DMS153 (cell line): ENCODE results near the gene EXOC4.

Experiments
- DNase-seq: peaks from one replicate; lab custom pipeline; 2025; lab: John Stamatoyannopoulos, UW

The EXOC4 gene

DNA sequence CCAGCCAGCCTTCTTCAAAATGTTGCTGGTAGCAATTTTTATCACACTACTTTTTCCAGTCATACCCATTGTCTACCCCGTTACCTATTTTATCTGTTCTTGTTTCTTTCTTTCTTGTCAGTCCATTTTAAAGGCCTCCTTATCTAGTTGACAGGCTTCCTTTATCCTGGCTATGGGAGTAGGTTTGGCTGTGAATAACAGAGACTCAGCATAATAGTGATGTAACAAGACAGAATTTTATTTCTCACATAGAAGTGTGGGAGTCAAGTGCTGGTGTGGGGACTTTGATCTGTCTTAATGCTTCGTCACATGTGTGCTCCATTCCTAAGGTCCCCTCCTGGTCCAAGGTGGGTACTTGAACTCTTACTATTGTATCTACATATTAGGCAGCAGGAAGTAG, 283.6 kb downstream of the EXOC4 start:
- DNase-seq, result no peak

DNA sequence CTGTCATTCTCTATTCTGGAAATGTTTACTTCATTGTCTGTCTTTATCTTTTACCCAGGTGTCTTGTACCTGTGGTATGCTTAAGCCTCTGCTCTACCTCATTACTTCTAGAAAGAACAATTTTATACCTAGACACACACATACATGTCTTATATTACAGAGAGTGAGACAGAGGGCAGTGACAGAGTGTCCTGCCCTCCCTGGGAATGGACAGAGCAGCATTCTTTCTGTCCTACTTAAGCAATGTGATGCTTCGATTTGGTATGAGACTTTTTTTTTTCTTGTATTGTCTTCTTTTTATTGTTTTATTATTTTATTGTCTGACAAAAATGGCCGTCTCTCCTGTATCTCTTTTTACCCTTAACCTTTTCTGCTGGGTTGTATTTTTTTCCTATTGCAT, 286.1 kb downstream of the EXOC4 start:
- no peak for DNase-seq

DNA sequence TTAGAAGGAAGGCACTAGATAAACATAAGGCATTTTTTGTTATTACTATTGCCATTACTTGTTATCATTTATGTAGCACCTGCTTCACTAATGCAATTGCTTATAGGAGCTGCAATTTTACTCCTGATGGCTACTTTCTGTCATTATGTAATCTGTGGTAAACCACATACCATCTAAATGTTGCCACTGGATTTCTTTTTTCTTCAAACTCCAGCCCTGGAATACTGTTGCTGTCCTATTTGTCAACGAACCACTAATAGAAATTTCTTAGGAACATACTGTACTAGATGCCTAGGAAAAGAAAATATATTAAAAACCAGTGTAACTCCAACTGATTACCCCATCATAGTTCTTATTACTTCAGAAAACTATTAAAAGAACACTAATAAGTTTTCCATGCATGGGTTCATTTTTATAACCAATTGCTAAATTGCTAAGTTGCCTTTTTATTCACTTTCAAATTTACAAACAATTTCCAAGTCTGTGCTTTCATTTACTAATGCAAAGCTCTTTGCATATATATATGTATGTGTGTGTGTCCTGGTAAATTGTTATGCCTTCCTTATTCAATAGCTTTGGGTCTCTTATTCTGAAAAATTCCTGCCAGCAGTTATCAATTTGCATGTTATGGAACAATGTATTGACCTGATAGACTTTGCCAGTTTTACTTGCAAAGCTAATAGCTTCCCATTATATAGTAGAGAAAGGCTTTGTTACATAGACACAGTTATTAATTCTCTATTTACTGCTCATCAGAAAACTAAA, 287.4 kb downstream of the EXOC4 start:
- no peak for DNase-seq

DNA sequence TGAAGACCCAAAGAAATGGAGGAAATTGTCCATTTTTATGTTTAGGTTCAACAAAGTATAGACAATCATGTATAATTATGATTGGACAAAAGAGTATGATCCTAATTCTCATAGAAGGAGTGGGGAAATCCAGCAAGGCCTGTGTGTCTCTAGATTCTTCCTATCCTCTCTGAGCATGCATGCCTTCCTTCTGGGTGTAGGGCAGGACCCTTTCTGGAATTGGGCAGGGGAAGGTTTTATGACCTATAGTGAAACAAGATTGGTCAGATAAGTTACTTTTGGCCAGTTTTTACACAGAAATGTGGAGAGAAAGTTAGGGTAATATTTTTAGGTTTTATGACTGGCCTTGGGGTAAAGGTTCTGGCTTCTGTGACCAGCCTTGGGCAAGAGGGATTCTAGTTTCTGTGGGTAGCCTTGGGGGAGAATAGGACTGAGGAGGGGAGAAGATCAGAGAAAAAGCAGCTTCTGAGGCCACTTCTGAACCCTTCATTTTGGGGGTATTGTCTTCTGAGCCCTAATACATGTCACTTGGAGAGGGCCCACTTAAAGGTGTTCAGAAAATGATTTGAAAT, 289.4 kb downstream of the EXOC4 start:
- no peak for DNase-seq

DNA sequence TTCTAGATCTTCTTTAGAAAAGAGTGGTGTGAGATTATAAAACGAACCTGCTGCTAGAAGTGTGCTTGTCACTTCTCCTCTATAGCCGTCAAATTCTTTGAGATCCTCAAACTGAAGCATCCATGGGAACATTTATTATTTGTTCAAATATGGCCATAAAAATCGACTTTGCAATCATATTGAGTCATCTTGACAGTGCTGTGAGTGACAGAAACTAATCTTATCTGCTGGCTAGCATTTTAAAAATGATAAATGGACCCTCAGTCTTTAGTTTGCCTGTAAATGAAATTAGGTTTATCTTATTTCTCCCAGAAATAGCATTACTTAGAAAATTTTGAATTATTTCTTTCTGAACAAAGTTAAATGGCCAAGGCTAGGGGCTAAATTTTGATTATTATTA, 290.8 kb downstream of the EXOC4 start:
- no peak for DNase-seq

DNA sequence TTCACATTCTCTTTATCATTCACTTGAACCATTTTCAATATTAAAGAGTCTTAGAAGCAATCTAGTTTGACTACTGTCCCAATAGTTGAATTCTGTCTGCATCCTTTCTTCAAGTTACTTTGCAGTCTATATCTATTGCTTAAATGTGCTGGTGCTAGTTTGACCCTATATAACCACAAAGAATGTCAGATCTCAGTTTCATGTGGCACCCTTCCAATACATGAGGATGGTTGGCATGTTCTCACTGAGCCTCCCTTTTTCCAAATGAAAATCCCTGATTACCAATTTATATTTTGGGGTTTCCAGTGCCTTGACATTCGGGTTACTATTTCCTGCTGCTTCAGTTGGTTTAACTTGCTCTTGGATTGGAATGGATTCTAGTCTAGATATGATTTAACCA, 292.7 kb downstream of the EXOC4 start:
- no peak for DNase-seq

DNA sequence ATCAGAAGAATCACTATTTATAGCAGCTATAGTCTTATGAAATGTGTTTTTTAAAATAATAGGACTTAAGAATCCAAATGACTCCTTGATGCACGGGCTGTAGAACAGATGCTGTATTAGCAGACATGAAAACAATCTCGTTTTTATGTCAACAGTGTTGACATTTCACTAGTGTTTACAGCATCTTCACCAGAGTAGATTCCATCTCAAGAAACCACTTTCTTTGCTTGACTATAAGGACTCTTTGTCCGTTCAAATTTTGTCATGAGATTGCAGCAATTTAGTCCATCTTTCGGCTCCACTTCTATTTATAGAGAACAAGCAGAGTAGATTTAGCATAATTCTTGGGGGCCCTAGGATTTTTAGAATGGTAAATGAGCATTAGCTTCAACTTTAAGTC, 295.1 kb downstream of the EXOC4 start:
- no peak for DNase-seq

DNA sequence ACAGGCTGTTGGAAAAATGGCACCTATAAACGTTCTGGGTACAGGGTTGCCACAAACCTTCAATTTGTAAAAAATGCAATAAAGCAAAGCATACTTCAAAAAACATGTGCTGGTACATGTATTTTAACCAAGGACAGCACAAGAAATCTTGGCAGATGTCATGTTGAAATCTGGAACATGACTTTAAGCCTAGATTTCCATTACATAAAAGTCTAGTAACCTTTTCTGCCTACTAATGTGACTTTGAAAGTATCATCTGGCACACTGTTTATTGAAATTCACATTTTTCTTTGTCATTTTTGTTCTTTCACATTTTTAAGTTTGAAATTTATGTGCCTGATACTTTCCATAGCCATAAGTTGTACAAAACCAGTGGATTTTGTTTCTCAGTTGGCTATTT, 296.8 kb downstream of the EXOC4 start:
- no peak for DNase-seq

DNA sequence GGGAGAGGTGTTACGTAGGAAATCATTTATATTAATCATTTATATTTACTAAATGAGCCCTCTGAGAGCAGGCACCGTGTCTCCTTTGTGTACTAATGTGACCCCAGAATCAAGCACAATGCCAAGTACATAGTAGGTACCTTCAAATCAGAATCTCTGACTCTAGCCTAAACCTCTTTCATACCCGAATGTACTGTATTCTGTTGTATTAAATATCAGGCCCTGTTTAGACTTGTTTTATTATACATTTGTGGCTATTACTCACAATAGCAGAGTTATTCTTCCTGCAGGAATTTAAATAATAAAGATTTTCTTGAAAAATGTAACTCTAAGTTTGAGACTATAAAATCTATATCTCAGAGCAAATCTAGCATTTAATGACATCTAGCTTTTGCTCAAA, 297.3 kb downstream of the EXOC4 start:
- DNase-seq, result no peak

DNA sequence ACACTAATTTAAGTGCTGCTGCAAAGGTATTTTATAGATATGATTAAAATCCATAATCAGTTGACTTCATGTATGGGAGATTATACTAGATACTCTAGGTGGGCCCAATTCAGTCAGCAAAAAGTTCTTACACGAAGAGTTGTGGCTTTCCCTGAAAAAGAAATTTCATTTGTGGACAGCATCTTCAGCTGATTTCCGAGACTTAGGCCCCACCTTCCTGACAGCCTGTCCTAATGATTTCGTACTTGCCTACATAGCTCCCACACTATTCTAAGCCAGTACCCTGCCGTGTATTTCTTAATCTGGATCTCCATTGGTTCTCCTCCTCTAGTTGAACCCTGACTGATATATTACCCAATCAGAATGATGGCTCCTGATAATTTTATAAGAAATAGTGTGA, 297.9 kb downstream of the EXOC4 start:
- no peak for DNase-seq

DNA sequence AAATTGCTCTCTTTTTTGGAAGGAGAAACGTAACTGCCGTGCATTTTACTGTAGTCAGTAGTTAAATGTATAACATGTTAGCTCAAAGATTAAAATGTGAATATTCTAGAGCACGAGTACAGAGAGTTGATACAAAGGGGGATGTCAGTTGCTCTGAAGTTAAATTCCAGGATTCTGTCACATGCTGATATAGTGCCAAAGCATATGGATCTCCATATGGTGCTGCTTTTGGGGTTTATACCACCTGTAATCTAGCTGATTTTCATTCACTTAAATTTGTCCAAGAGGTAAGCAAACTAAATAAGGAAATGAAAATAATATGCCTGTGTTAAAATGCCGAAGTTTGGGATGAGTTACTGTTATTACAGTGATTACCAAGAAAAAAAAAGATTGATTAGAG, 298.6 kb downstream of the EXOC4 start:
- no peak for DNase-seq

DNA sequence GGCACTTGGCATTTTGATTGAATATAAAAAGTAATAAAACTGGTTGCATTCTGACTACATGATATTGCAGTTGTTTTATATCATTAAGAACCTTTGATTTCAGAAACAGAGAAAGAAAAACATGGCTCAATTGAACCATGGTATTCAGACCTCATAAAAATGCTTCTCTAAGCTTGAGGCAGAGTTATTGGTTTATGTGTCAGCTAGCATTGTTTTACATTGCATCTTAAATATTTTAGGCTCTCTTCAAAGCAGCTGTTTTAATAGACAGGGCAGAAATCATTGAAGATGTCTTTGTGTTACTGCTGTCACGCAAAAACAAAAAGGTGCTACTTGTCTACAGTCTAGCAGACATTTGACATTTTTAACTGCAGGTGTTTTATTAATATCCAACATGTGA, 299.2 kb downstream of the EXOC4 start:
- DNase-seq, result no peak

DNA sequence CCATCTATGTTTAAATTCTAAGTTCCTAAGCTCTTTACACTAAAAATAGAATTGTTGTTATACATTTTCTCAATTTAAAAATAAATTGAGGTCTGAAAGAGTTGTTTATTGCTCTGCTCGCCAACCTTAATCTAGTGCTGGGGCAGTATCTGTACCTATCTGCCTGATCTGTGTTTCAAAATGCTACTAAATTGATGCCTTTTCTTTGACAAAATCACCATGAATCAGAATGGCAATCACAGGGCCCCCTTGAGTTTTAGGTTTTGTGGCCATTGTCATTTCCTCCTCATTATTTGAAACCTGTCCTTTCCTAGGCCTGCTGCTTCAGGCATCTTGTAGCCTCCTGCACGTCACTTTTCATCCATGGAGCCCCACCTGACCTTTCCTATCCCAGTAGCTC, 301.5 kb downstream of the EXOC4 start:
- no peak for DNase-seq

DNA sequence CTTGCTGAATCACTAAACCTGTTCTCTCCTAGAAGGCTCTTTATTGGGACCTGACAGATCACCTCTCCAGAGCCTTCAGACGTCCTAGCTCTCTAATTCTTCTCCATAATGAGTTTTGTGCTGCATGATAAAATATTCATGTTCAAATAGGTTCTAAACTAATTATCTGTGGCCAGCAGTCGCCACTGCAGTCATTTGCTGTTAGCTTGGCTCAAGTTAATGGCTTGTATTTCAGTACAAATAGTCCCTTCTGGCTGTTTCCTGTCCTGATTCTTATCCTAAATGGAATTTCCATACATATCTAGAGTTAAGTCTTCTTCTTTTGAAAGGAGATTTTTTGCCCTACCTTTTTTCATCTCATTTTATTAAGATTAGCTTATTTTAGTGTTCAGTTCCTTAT, 303.2 kb downstream of the EXOC4 start:
- no peak for DNase-seq

DNA sequence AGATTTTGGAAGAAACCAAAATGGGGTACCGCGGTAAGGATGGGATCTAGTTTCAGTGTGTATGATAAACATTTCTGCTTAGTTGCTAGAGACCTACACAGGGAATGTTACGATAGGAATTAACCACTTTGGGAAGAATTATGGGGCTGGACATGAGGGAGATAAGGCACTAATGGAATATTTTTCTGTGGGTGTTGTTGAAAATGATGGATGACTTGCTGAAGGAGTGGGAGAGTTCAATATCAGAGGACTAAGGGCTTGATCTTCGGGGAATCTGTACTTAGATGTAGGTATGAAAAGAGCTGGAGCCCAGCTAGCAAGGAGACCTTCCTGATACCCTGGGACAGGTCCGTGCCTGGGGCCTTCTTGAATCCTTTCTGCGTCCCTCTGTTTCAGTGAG, 303.7 kb downstream of the EXOC4 start:
- no peak for DNase-seq

DNA sequence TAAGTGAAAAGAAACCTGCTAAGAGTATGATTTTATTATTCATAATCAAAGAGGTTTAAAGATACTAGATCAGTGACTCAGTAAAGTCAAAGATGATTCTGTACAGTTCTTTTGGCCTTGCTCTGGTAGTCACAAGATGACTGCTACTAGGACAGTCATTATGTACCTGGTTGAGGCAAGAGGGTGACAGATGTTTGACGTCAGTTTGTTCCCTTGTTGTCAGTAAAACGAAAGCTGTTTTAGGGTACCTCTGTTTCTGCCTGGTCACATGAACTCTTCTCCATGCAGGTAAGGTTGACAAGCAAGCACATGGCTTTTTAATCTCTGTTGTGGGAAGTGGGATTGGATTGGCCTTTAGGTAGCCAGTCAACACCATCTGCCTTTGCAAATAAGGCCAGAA, 308.0 kb downstream of the EXOC4 start:
- no peak for DNase-seq

DNA sequence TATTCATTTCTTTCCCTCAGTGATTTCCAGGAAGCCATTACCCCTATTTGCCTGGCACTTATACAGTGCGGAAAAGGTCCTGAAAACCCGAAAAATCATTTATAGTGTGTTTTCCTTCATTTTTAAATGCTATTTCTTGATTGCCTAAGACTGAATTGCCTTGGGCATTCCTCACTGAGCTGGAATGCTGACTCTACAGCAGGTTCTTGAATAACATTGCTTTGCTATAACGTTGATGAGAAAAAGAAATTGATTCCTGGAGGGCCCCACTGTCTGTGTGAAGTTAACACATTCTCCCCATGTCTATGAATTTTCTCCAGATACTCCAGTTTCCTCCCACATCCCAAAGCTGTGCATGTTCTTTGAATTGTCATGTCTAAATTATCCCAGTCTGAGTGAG, 308.5 kb downstream of the EXOC4 start:
- no peak for DNase-seq

DNA sequence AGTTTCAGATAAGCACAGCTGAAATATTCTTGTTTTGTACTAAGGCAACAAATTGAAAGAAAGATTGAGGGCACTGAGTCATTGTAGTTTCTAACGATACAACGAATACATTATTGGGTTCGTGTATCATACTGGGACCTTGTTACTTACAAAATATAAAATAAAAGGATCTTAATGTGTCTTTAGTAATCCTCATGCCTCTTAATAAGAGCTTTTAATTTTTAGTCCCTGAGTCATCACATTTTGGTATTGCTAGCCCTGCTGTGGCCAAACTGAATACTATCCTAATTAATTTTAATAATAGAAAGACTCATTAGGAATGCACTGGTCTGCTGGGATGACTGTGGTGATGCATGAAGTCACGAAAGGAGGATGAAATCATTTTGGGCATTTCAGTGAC, 309.7 kb downstream of the EXOC4 start:
- DNase-seq, result no peak

DNA sequence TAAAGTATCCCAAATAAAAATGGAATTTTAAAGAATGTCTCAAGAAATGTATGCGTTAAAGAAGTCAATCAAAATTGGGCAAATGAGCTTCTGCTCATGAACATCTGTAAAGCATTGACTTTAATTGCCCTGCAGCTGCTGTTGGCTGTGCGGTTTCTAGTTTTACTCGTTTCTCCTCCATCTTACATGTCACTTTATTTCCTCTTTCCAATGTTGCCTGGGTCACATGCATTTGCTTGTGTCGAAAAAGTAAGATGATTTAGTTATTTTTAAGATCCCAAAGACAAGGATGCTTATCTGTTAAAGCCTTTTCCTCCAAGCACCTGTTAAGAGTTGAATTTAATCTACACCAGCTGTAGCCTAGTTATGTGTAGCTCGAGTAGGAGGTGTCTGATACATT, 310.4 kb downstream of the EXOC4 start:
- no peak for DNase-seq

DNA sequence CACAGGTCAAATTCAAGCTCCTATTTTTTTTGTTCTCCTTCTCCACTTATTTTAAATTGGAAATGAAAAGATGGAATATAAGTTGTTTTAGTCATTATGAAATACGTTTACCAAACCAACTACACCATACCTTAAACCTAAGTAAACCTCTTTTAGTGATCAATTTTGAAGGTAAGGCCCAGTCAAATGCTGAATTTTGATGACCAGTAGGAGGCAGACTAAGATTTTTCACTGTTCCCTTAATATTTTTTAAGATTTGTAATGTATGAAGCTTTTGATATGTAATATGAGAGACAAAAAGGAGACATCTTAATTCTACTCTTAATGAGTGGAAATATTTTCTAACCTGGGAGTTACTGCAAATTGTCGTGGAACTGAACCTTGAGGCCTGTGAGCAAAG, 311.6 kb downstream of the EXOC4 start:
- DNase-seq, result no peak

DNA sequence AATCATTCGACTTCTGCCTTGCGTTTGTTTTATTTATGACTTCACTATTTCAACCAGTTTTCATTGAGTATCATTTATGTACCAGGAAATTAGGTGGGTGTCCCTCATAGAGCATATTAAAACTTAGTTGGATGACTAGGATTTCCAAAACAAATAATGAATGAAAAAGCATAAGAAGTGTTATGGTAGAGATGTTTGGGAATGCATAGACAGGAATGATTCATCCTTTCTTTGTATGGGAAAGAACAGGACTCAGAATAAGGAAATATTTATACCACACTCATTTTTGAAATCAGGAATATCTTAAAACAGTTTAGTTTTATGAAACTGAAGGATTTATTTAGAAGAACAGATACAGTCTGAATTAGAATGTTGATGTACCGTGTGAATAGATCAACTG, 315.7 kb downstream of the EXOC4 start:
- no peak for DNase-seq

DNA sequence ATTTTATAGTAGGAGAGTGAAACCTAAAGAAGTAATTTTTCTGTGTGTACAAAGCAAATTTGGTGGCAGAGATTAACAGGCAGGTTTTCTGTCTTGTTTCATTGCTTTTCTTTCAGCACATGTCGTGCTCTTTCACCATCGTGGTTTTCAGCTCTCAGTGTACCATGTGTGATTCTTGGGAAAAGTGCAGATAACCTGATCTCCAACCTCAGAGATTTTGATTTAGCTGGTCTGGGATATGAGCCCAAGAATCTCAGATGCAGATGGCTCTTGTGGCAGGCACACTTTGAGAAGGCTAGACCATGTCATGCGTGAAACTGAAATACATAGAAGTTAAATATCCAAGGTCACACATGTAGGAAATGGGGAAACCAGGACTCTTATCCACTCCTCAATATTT, 317.4 kb downstream of the EXOC4 start:
- no peak for DNase-seq

DNA sequence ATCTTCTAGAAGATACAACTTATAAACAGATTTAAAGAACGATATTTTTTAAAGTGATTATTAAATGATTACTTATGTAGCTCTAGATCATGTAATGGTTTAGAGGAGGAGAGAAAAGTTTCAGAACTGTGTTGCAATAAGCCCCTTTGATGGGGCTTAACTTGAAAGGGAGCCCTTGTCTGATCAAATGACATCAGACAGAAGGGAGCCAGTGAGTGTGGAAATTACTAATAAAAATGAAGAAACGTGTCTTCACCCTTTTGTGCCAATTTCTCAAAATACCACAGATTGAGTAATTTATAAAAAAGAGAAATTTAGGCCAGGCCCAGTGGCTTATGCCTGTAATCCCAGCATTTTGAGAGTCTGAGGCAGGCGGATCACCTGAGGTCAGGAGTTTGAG, 318.2 kb downstream of the EXOC4 start:
- no peak for DNase-seq

DNA sequence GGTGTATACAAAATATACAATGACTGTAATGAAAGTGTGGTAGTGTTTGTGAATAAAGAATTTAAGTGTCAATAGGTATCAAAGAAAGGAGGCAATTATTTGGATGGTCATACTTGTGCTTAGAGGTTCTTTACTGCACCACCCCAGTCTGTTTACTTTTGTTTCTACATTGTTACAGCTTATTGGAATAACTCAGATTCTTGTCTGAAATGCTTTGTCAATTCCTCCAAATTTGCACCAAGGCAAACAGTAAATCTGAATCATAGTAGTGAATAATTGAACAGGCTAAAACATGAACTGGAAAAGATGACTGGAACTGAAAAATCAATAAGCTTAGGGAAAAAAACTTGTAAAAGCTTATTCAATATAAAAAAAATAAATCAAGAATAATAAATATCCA, 319.2 kb downstream of the EXOC4 start:
- no peak for DNase-seq
